Measurements from ENCODE around the gene TMEM88.

Gene TMEM88

DNA sequence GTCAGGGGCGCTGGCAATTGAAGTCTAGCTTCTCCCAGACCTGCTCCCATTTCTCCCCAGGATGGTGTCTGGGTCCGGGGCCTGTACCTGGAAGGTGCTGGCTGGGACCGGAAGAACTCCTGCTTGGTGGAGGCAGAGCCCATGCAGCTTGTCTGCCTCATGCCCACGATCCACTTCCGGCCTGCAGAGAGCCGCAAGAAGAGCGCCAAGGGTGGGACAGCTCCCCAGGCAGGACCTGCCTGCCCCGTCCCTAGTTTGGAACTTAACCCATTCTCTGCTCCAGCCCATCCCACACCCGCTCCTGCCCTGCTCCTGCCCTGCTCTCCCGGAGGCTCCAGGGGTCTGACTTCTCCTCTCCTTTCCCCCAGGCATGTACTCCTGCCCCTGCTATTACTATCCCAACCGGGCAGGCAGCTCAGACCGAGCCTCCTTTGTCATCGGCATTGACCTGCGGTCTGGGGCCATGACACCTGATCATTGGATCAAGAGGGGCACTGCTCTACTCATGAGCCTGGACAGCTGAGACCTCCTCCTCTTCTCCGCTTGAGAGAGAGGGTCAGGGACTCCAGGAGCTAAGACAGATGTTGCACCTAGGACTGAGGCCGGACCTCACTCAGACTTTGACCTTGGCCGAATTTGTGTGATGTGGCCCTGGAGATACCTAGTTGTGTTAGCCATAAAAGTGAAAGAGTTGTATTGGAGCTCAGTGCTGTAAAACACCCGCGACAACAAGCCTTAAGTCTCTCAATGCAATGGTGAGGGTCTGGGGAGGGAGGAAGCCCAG, 21.7 kb upstream of the TMEM88 start:
- DNase-seq: no peak

- DNase-seq: peak; percentile 85
Measured at GRCh38 chr17:7833795-7834541, 20.9 kb upstream of the TMEM88 start, which contains the start of gene KDM6B. KDM6B (plus strand) TSS chr17:7834217; CDS start chr17:7845555, 11,338 bp downstream.

- peak; percentile 20 for DNase-seq
Measured at GRCh38 chr17:7834542-7834956, 20.3 kb upstream of the TMEM88 start.

- peak; percentile 95 for DNase-seq
Measured at GRCh38 chr17:7834957-7835813, 19.7 kb upstream of the TMEM88 start.

DNA sequence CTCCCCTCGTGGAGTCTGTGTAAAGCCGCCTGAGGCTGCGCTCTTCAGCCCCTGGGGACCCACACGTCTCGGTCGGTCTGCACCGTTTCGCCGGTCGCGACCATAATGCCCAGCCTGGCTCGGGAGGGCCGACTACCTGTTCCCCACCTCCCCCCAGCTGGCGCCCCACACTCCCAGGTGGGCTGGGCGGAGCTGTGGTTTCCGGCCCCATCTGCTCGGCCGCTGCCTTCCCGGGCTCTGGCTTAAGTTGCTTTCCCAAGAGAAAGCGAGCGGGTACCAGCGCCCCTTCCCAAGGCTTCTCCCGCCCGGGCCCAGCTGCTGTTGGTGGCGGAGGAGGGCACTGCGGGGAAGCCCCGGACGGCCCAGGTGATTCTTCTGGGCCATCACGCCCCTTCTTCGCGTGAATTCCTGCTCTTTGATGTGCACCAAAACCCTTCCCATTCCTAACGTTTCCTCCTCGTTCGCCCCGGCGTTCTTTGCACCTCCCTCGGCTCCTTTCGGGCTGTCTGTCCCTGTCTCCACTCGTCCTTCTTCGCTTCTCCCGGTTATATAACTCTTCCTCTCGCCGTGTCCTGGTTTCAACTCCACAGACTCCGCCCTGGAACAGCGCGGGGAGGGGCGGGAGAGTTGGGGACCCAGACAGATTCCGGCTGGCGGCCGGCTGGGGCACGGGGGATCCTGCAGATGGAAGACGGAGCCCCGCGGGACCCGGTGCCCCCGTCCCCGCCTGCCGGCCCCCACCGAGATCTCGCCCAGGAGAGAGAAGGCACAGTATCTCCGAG, 18.9 kb upstream of the TMEM88 start:
- no peak for DNase-seq

GRCh38 chr17:7836596-7837407, 18.1 kb upstream of the TMEM88 start:
- peak; percentile 83 for DNase-seq

GRCh38 chr17:7837408-7838088, 17.3 kb upstream of the TMEM88 start:
- peak; percentile 32 for DNase-seq

- DNase-seq: peak; percentile 53
Measured at GRCh38 chr17:7838090-7839075, 16.5 kb upstream of the TMEM88 start.

DNA sequence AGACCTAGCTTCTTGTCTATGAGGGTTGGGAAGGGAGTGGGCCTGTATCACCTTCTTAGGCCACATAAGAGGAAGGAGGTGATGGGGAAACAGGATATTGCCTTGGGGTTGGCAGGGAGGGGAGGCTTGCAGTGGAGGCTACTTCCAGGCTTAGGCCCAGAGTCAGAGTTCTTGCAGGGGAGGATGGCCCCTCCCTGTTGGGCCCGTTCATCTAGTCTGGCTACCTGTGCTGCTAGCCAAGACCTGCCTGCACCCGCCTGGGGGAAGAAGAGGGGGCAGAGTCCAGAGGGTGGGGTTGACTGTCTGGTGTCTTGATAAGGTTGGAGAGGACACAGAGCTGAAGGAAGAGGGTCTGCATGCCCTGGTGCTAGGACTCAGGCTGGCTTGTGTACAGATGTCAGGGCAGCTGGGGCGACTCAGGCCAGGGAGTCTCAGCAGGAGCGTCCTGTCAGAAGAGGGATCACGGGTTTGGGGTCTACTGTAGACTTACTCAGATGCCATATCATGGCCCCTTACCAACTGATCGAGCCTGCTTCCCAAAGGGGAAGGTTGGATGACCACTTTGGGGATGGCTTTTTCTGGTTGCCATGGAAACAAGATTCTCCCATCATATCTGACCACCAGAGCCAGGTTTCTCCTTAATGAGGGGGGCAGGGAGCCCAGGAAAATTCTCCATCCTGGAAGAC, 15.5 kb upstream of the TMEM88 start:
- no peak for DNase-seq

DNA sequence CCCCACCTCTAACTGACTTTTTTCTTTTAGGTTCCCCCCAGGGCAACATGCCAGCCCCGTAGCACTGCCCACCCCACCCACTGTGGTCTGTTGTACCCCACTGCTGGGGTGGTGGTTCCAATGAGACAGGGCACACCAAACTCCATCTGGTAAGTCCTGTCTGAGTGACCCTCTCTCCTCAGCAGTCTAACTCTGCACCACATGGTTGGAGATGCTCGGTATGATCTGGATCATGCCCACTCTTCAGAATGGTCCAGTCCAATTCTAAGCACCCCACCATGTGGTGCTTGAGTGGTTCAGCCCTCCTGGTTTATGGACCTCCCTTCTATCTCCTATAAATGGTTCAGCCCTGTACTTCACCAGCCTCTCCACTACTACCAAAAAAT, 15.0 kb upstream of the TMEM88 start:
- DNase-seq: peak; percentile 47

DNA sequence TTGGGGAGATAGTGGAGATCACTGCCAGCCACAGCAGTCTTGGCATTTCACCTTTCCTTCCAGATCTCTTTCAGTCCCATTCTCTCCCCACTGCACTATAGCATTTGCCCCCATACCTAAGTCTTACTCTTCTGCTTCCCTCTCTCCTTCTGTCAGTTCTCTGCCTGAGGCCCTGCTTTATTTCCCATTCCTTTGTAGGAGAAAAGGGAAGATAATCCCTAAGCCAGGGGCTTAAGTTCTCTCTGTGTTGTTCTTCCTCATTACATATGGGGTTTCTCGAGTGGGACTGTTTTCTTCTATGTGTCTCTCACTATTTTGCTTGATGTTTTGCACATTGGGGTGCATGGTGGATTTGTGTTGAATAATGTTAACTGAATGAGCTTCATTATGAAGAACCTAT, 14.4 kb upstream of the TMEM88 start:
- DNase-seq: no peak

- no peak for DNase-seq
Measured at GRCh38 chr17:7840875-7841274, 14.0 kb upstream of the TMEM88 start.

DNA sequence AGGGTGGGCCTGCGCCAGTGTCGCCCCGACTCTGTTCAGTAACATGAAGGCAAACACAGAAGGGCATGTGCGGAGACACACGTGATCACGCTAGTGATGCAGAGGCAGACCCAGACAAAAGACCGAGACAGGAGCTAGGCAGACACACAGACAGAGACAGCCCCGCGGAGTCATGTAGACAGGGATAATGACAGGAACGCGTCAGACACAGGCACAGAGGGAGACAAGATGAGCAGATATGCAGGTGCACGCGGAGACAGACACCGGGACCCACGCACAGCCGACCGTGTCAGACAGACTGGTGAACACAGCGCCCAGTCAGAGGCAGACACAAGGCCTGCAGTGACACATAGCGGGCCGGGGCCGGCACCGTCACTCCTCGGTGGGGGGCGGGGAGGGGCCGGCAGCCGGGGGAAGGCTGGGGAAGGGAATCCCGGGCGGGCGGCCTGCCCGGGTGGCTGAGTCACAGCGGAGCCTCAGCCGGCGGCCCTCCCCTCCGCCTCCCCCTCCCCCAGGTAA, 13.4 kb upstream of the TMEM88 start:
- DNase-seq: peak; percentile 82

DNA sequence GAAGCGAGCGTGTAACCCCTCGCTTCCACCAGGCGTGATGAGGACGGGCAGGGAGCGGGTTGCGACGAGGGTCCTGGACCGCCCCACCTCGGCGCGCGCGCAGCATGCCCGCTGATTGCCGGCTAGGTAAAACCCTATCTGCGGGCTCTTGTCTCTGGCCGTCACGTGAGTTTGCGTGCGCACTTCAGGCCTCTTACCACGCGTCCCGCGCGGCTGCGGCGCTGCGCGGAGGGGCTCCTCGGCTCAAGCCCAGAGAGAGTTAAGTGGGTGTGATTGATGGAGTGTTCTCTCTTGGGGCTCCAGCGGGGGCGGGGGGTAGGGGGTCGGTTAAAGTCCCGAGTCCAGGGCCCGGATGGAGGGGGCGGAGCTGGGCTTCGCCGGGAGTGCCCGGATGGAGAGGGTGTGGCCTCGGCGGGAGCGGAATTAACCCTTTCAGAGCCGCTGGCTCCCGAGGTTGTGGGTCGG, 12.9 kb upstream of the TMEM88 start:
- DNase-seq: peak; percentile 87

DNA sequence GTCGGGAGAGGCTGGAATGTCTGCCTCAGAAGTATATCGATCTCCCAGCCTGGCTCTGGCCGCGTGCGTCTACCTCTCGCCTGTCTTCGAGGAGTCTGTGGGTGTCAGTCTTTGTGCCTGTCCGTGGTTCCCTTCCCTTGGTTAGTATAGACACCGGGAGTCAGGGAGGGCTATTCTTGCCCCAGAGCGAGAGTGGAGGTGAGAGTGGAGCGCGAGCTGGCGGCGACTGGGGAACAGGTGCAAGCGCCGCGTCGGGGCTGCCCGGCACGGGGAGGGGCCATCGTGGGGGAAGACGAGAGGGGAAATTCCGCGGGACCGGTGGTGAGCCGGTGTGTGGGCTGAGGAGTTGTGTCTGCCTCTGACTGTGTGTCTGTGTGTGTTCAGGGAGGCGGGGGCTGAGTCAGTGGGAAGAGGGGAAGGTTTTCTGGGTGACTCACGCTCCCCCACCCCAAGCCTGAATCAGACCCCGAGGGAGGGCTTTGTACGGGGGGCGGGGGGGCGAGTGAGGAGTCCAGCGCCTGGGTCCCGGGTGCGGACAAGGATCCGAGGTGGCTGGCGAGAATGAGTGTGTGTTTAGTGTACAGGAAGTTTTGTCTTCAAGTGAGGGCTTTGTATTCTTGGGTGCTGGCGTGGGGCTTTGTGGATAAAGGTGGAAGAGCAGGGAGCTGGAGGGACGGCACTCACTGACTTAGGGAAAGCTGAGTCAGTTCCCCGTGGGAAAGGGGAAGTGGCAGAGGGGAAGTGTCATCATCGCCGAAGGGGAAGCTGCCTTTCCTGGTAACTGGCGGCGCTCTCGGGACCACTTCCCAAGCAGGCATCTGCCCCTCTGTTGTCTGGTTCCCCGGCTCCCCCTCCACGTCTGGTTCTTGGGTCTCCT, 12.2 kb upstream of the TMEM88 start:
- DNase-seq: peak; percentile 88

GRCh38 chr17:7843257-7843535, 11.7 kb upstream of the TMEM88 start:
- peak; percentile 37 for DNase-seq

GRCh38 chr17:7843536-7844291, 11.2 kb upstream of the TMEM88 start:
- peak; percentile 89 for DNase-seq
